Measurements from ENCODE around the gene NOTO.

GRCh38 chr2:73197579-73197978 is 4.8 kb upstream of the NOTO start:
- TF ChIP-seq CTCF (IDR thresholded peaks at IDR 0.05) (no peak), EP300 (IDR thresholded peaks at IDR 0.05) (no peak)
